NCI-H510A treated with DMSO at 0.1 percent for 48 hours (cell line): ENCODE data around the gene RPH3AL.
"Not testable (repeated sequence)": the region's sequence is repeated elsewhere in the genome, so short reads cannot be mapped to it uniquely, and the experiment has no call there.

Experiments
- DNase-seq: peaks from one replicate; lab custom pipeline; 2025; lab: John Stamatoyannopoulos, UW

Gene RPH3AL

GRCh38 chr17:379531-380465, 27.2 kb upstream of the RPH3AL start:
- DNase-seq = no peak

DNA sequence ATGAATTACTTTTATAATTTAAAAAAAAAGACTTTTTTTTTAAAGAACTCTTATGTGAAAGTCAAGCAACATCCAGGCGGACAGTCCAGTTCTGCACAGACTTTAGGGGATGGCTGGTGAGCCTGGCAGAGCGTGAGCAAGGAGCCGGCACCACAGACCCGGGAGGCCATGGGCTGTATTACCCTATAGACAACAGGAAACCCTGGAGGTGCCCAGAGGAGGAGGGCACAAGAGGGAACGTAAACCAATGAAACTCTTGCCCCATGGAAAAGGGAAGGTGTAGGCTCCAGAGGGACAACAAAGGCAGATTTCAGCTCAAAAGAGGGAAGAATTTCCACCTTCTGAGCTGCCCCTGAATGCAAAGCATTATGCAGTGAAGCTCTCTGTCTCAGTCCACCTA, 25.5 kb upstream of the RPH3AL start:
- peak; percentile 48 for DNase-seq

GRCh38 chr17:376936-377863, 24.6 kb upstream of the RPH3AL start:
- peak; percentile 53 for DNase-seq

DNA sequence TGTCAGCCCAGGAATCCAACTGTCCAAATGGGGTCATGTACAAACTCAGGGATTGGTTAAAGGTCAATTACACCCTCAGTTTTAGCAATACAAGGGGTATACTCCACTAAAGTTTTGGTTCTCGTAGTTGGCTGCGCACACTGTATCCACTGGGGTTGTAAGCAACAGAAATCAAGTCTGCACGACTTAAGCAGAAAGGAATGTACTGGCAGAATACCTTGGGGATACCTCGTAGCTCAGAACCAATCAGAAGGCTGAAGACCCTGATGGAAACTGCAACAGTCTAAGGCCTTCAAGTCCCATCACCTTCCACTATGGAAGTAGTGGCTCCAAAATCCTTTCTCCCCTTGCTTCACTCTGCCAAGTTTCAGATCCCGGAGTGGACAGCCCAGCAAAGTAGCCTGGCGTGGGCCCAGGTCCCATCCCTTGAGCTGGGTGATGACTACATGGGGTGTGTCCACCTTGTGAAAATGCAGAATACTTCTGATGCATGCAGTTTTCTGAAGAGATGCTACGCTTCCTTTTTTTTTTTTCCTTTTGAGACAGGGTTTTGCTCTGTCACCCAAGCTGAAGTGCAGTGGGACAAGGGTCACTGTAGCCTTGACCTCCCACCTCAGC, 21.1 kb upstream of the RPH3AL start:
- no peak for DNase-seq

DNA sequence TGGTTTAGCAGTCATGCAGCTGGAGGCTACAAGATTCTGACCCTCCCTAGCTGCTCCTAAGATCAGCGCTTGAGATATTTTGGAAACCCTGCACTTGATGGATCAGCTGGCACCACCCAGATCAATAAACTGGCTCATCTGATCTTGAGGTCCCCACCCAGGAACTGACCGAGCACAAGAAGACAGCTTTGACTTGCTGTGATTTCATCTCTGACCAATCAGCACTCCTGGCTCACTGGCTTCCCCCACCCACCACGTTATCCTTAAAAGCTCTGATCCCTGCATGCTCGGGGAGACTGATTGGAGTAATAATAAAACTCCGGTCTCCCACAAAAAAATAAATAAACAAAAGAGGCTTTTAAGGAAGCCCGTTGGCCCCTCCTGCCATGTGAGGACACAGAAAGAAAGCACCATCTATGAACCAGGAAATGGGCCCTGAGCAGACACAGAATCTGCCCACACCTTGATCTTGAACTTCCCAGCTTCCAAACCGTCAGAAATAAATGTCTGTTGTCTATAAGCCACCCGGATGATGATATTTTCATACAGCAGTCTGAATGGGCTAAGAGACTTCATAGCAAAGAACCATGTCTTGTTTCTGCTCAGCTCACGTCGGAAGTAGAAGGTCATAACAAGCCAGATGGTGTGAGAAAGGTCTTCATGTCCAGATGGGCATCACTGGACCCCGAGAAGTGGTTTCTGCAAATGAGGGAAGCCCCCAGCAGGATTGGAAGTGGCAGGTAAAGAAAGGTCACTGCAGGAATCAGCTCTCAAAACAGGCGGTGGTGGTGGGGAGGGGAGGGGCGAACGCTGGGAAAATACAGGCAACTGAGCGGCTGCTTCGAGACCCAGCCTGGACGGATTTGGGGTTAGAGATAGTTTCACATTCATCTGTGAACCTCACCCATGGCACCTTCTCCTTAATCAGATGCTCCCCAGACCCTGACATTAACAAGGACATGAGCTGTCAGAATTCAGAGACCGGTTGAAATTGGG, 19.8 kb upstream of the RPH3AL start:
- no peak for DNase-seq

- DNase-seq = no peak
Observed at GRCh38 chr17:371583-371982, 19.0 kb upstream of the RPH3AL start.

GRCh38 chr17:367656-368055, 15.0 kb upstream of the RPH3AL start:
- DNase-seq = not testable (repeated sequence)

GRCh38 chr17:366657-367615, 14.3 kb upstream of the RPH3AL start:
- peak; percentile 18 for DNase-seq

DNA sequence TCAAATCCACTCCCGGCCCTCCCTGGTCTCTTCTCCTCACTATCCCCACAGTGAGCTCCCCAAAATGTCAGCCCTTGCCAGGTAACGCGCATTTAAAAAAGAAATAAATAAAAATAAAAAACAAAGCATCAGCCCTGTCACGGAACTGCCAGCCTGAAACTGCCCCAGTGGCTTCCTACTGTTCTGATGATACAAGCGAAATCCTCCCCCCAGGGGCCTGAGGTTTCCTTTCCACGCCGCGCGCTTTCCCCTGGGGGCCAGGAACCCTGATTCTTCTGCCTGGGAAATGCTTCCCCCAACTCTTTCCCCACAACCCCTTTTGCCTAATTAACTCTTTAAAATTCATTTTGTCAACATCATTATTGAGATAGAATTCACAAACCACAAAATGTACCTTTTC, 12.2 kb upstream of the RPH3AL start:
- DNase-seq = no peak

GRCh38 chr17:364308-364707, 11.7 kb upstream of the RPH3AL start:
- DNase-seq = no peak

DNA sequence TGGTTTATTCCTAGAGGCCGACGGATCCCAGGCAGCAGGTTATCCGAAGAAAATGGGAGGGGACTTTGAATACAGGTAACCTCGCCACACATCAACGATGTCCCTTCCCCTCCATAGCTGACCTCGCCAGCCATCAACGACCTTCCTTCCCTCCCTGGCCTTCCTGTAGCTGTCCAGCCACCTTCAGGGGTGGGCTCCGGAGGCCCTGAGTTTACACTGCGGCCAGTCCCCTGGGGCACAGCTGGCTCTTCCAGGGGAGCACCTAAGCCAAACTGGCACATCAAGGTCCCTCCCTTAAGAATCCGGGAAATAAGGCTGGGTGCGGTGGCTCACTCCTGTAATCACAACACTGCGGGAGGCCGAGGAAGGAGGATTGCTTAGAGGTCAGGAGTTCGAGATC, 10.1 kb upstream of the RPH3AL start:
- no peak for DNase-seq

DNA sequence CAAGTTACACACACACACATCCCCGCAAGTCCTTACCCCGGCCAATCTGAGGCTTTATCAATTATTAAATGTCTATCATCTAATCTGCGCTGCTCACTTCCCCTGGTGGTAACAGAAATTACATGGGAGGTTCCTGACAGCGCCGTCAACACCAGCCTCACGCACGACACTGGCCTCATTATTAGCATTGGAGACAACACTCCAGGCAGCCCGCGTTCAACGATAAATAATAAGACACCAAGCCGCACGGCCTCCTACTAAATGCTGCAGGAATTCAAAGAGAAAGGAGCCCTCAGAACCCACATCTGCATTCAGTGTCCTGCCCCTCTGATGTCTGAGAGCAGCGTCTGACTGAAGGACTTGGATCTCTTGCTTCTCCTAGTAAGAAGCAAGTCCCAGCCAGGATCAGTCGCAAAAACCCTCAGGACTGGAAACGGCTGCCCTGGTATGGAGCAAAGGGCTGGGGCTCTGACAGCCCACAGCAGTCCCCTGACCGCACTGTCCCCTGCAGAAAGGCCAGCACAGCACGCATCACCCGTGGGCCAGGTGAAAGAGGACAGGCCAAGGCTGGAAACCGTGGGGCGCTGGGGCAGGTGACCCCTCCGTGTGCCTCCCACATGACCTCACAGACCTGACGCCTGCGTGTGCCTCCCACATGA, 7.6 kb upstream of the RPH3AL start:
- no peak for DNase-seq

GRCh38 chr17:358491-359151, 6.0 kb upstream of the RPH3AL start:
- no peak for DNase-seq

GRCh38 chr17:357644-358043, 5.0 kb upstream of the RPH3AL start:
- peak; percentile 24 for DNase-seq

DNA sequence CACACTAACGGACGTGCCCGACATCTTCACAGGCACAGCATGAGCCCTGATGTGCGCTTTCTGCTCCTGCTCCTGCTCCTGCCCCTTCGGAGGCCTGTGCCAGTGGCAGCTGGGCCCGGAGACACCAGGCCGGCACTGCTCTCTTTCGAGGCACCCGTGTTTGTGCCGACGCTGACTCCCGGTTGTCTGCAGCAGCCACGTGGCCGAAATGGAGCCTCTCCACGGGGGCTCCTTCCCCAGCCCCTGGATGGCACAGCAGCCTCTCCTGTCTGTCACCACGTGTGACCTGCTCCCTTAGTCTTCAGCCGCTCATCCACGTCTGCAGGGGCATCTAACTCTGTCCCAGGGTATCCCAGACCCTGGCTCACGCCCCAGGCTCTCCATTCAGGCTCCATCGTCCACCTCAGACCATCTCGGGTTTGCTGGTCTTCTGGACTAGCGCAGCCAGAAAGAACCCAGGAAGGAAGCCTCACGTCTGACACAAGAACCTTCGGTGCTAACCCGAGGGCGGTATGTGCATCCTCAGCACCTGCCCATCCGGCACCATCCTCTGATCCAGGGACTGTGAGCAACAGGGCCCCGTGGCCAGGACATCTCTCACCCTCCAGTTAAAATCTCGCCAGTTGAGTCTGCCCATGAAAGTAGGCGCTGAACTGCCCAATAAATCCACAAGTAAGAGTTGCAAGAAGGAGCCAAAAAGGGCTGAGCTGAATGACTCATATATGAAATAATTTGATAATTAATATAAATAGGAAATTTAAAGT, 4.2 kb upstream of the RPH3AL start:
- no peak for DNase-seq

GRCh38 chr17:354651-355556, 2.3 kb upstream of the RPH3AL start:
- DNase-seq = peak; percentile 83

DNA sequence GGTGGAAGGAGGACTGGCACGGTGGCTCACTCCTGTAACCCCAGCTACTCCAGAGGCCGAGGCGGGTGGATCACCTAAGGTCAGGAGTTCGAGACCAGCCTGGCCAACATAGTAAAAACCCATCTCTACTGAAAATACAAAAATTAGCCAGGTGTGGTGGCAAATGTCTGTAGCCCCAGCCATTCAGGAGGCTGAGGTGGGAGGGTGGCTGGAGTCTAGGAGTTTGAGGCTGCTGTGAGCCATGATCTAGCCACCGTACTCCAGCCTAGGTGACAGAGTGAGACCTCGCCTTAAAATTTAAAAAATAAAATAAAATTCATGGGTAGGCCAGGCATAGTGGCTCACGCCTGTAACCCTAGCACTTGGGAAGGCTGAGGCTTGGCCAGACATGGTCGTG, 1.2 kb upstream of the RPH3AL start:
- no peak for DNase-seq
